GM21529 (cell line): Measurements from ENCODE around the gene EXO5.
"Not testable (repeated sequence)": the region's sequence is repeated elsewhere in the genome, so short reads cannot be mapped to it uniquely, and the experiment has no call there.

Source experiments
- ATAC-seq: cut with Tn5 transposase; IDR thresholded peaks from one replicate; pipeline ENCODE4 v1.9.1; 2021; ENCODE audit not compliant: unreplicated experiment

Gene EXO5

GRCh38 chr1:40546957-40547356 lies 38.4 kb downstream of the EXO5 start:
- no peak for ATAC-seq

- no peak for ATAC-seq
Observed at GRCh38 chr1:40553017-40553416, 44.5 kb downstream of the EXO5 start.

- ATAC-seq: not testable (repeated sequence)
Observed at GRCh38 chr1:40554807-40555206, 46.2 kb downstream of the EXO5 start.

- ATAC-seq: no peak
Observed at GRCh38 chr1:40556121-40556520, 47.6 kb downstream of the EXO5 start.

- ATAC-seq: not testable (repeated sequence)
Observed at GRCh38 chr1:40558241-40558640, 49.7 kb downstream of the EXO5 start.

GRCh38 chr1:40562185-40562584 lies 53.6 kb downstream of the EXO5 start:
- no peak for ATAC-seq

GRCh38 chr1:40563266-40563665 lies 54.7 kb downstream of the EXO5 start:
- no peak for ATAC-seq

GRCh38 chr1:40564506-40564905 lies 55.9 kb downstream of the EXO5 start:
- no peak for ATAC-seq

GRCh38 chr1:40564913-40565312 lies 56.3 kb downstream of the EXO5 start:
- no peak for ATAC-seq
